ENCODE results near the gene SRSF8.
"Not testable (repeated sequence)": the region's sequence is repeated elsewhere in the genome, so short reads cannot be mapped to it uniquely, and the experiment has no call there.

DNA sequence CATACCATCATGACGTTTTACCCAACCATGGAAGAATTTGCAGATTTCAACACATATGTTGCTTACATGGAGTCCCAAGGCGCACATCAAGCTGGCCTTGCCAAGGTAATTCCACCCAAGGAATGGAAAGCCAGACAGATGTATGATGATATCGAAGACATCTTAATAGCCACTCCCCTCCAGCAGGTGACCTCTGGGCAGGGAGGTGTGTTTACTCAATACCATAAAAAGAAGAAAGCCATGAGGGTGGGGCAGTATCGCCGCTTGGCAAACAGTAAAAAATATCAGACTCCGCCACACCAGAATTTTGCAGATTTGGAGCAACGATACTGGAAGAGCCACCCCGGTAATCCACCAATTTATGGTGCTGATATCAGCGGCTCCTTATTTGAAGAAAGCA, 41.1 kb upstream of the SRSF8 start:
- not testable (repeated sequence) for TF ChIP-seq CTCF (IDR thresholded peaks at IDR 0.05); EZH2 (IDR thresholded peaks at IDR 0.05; ENCODE audit: borderline replicate concordance, insufficient read depth, low read depth, low read length, poor library complexity, severe bottlenecking)

Measured in B cell (primary cell).